GM18520 (cell line): Measurements from ENCODE around the gene SHB.
"Not testable (repeated sequence)": the region's sequence is repeated elsewhere in the genome, so short reads cannot be mapped to it uniquely, and the experiment has no call there.

ENCODE experiments used
- ATAC-seq: cut with Tn5 transposase; IDR thresholded peaks from one replicate; pipeline ENCODE4 v1.9.1; 2021; ENCODE audit not compliant: unreplicated experiment

SHB gene

GRCh38 chr9:38064842-38065368 is 4.1 kb downstream of the SHB start:
- ATAC-seq, result no peak

DNA sequence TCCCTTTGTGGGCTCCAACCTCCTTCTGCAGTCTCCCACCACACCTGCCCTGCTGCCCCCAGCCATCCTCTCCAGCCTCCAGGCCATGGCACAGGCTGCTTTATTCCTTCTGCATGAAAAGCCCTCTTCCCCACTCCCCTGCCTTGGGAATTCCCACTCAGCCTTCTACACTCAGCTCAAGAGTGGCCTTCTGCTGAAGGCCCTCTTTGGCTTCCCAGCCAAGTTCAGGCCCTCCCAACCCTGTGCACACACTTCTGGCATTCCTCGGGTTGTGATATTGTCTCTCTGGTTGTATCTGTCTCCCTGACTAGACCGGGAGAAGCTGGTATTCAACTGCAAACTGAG is 5.7 kb downstream of the SHB start:
- no peak for ATAC-seq

DNA sequence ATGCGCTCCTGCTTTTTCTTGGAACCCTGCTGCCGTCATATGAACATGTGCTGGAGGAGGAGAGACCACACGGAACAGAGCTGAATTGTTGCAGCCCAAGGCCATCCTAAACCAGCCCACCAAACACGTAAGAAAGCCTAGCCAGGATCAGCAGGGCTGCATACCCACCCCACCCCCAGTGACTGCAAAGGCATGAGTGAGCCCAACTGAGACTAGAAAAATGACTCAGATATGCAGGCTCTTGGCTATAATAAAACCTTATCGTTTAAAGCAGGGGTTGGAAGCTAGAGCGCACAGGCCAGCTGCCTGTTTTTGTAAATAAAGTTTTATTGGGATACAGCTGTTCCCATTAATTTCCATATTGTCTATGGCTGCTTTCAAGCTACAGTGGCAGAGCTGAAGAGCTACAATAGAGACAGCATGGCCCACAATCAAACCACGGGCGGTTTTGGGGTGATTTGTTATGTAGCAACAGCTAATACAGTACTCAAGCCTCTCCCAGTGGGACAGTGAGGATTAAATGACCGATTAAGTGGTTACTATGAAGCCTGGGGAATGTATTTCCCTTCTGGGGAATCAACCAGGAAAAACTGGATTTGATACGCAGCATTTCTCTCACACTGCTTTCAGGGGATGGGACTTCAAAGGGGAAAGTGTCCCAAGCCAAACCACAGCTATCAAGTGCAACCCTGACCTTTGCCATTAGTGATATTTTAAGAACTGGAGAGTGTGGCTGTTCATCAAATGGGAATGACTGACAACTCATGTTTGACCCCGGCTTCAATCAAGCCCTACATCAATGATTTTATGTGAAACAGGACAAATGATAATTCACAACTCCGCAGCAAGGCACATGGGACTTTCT is 6.3 kb downstream of the SHB start:
- ATAC-seq, result no peak

DNA sequence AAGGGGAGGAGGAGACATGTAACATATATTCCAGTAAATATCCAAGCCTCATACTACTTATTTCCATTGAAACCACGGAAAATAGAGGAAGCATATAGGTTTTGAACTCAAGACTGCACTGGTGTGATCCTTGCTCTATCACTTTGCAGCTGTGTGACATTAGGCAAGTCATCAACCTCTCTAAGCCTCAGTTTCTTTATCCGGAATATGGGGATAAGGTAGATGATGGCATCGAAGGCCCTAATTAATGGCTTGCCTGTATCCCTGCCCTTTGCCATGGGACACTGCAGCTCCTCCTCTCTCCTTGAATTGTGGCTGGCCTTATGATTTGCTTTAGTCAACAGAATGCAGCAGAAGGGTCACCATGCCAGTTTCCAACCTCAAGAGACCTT is 6.9 kb downstream of the SHB start:
- ATAC-seq, result no peak

DNA sequence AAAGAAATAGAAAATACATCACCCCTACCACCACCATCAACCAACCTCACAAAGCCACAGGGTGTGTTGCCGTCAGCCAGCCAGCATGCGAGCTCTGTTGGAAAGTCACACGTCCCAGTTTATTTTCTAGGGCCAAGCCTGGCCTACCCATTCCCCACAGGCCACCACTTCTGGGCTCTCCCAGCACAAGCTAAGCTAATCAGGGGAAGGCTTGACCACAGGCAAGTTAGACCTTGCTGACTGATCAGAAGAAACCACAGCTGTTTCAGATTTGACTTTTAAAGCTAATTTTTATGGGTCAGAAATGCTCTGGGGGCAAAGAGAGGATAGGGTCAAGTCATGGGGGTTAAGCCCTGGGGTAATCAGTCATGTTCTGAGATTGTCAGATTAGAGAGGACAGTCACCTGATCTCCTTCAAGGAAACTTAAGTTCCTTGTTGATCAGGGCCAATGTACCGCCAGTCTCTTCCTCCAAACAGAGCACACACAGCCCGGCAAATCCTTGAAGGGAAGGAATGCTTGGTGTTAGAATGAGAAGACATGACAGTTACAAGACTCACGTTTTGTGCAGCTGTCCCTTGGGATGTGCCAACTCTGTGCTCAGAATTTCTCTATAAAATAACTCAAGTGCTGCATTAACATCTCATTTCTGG is 7.6 kb downstream of the SHB start:
- ATAC-seq, result peak; percentile 79

DNA sequence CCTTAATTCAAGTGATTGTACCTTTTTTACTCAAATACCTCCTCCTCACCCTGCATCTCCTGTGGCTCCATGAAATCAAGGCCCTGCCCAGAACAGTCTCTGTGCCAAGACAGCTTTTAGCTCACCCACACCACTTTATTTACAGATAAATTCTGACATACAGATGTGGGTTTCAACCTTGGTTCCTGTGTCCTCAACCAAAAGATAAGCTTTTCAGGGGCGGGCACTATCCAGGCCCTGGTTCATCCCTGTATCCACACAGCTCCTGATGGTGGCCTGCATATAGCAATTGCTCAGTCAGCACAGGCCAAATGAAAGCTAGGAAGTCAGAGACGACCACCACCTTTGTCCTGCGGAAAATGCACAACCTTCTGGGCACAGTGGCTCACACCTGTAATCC is 8.3 kb downstream of the SHB start:
- ATAC-seq, result no peak

GRCh38 chr9:38059233-38059936 is 9.6 kb downstream of the SHB start:
- ATAC-seq, result no peak

DNA sequence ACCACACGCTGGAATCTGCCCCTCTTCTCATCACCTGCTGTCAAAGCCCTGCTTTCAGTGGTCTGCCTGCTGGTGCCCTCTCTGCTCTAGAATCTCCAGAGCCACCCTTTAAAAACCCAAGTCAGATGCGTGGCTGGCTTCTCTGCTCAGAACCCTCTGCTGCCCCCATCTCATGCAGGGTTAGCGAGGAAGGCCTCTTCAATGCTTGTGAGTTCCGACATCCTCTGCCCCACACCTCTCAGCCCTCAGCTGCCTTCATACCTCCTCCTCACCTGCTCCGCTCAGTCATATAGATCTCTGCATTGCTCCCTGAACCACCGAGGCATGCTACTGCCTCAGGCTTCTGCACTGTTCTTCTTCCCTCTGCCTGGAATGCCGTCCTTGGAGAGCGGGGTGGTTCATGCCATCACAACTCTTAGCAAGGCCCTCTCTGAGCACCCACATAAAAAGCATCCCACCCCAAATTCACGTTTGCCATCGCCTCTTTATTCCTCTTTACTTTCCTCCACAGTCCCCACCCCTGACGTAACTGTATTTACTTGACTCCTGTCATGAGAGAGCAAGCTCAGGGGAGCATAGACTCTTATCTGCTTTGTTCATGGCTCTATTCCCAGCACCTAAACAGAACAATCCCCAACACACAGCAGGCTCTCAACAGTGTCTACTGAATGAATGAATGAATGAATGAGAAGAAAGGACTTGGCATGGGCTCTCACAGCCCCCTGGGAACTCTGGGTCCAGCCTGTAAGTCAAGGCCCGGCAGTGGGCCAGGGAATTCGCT is 10.4 kb downstream of the SHB start:
- ATAC-seq, result no peak

GRCh38 chr9:38057416-38058195 is 11.4 kb downstream of the SHB start:
- no peak for ATAC-seq

GRCh38 chr9:38054653-38055052 is 14.4 kb downstream of the SHB start:
- ATAC-seq, result no peak

- ATAC-seq, result no peak
These were observed 15.1 kb downstream of the SHB start for GRCh38 chr9:38053697-38054461.

DNA sequence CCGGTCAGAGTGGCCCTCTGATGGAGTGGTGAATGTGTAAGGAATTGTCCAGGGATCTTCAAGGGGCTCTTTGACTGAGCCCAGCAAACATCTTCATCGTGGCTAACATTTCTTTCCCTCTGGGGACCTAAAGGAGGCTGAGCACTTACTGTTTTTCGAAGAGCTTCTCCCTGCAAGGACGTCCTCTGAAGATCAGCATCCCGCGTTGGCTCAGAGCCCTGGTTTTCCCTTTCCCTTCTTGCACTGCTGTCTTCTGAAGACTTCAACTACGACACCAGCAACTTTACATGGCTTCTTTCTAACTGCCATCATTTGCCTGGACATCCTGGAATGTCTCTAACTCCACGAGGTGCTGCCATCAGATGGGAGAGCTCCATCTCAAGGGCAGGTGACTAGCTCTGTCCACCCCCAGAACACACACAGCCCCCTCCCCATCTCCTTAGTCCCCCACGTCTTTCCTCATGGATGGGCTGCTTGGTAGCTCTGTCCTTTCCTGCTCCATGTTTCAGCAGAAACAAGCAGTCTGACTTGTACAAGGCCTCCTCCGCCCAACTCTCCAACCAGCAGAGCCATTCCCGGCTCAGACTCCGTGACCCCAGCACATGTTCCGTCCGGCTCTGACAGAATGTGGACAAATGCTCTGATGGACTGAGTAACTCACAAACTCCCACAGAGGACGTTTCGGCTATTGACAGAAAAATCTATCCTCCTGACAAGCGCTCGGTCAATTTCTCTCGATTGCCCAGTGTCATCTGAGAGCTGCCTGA is 17.1 kb downstream of the SHB start:
- ATAC-seq, result no peak

DNA sequence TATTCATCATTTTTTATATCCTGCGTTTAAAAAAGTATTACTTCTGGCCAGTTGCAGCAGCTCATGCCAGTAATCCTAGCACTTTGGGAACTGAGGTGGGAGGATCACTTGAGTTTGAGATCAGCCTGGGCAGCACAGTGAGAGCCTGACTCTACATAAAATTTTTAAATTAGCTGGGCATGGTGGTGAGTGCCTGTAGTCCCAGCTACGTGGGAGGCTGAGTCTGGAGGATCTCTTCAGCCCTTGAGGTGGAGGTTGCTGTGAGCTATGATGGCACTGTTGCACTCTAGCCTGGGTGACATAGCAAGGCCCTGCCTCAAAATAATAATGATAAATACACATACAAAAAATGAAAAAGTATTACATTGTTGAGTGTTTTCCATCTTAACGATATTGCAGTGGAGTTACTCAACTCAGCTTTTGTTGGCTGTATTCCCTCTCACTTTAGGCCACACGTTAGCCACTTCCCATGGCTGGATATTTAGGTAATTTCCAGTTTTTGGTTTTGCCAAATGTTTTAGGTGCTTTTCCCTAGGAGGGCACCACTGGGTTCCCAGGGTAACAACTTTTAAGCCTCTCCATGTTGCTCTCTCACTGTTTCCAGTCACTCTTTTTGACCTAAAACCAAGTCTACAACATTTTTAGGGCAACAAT is 20.6 kb downstream of the SHB start:
- ATAC-seq, result no peak

DNA sequence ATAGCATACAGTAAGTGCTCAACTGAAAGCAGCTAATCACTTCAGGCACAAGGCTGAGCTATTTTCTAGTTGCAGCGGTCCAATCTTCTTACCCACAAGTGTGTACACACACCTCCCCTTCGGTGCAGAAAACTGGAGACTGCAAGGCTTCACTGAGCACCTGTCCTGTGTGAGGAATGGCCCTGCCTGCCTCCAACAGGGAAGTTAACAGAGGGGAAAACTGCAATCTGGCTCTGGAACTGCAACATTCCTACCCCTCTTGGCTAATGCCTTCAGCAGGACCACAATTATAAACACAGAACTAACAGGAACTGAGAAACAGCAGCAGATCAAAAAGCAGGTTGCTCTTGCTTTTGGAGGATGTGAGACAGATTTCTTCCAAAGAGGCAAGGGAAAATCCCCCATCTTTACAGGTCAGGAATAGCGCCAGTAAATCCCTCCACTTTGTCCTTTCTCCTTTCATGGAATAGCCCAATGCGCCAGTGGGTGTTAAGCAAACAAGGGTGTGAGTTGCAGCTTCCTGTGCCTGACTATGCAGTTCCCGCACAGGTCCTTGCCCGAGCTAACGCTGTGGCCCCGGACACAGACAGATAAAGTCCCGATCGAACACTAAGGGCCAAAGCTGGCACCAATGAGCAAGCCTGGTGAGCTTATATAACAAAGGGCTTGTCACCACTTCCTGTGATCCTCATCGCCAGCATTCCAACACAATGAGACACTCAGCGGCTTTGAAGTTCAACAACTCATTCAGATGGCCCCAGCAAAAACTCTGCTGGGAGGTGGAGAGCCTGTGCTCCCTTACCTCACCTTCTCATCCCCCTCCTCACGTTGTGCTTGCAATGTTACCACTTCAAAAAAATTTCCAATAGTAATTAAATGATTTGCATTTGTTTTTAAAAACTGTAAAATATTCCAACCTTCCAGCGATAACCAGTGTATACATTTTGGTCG is 21.5 kb downstream of the SHB start:
- ATAC-seq, result no peak

DNA sequence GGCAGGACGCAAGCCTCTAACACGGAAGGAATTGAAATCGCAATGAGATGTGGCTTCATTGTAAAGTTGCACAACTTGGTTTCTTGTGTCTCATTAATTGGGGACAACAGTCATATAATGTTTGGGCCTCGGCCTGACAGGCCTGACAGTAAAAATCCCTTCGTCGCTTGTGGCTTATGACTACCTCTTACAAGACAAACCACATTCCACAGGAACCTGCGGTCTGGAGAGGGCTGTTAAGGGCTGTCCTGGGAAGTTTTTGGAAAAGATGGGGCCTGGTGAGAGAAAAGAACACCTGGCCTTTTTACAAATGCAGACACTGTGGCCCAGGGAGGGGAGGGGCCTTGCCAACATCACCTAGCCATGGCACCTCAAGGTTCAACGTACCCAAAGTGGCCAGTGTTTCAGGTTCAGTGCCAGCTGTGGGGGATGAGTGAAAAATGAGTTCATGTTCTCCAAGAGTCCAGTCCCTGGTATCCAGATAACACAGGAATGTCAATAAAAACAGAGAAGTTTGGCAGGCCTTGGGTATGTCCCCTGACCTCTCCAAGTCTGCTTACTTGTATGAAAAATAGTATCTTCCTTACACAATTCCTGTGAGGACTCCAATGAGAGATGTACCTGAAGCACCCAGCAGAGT is 22.2 kb downstream of the SHB start:
- ATAC-seq, result no peak

DNA sequence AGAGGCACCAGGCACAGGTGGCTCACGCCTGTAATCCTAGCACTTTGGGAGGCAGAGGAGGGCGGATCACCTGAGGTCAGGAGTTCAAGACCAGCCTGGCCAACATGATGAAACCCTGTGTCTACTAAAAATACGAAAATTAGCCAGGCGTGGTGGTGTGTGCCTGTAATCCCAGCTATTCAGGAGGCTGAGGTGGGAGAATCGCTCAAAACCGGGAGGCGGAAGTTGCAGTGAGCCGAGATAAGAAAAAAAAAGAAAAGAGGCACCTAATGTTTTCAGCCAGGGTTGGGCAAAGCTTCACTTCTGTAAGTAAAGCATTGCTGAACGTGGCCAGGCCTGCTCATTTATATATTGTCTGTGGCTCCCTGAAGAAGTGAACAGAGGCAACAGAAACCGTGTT is 23.1 kb downstream of the SHB start:
- ATAC-seq, result not testable (repeated sequence)

- ATAC-seq, result no peak
These were observed 24.3 kb downstream of the SHB start for GRCh38 chr9:38044706-38045105.
